Erythroblast (primary cell): ENCODE measurements around the gene CDIP1.

ENCODE experiments used
- GATA1 ChIP-seq: IDR thresholded peaks from 2 replicates; pipeline ENCODE4 v1.6.1; 2011; ENCODE audit warnings: low read depth, mild to moderate bottlenecking, control low read depth, low read length, moderate library complexity
- POLR2A ChIP-seq: IDR thresholded peaks from 2 replicates; pipeline ENCODE4 v1.6.1; 2011; ENCODE audit warnings: mild to moderate bottlenecking, low read length

DNA sequence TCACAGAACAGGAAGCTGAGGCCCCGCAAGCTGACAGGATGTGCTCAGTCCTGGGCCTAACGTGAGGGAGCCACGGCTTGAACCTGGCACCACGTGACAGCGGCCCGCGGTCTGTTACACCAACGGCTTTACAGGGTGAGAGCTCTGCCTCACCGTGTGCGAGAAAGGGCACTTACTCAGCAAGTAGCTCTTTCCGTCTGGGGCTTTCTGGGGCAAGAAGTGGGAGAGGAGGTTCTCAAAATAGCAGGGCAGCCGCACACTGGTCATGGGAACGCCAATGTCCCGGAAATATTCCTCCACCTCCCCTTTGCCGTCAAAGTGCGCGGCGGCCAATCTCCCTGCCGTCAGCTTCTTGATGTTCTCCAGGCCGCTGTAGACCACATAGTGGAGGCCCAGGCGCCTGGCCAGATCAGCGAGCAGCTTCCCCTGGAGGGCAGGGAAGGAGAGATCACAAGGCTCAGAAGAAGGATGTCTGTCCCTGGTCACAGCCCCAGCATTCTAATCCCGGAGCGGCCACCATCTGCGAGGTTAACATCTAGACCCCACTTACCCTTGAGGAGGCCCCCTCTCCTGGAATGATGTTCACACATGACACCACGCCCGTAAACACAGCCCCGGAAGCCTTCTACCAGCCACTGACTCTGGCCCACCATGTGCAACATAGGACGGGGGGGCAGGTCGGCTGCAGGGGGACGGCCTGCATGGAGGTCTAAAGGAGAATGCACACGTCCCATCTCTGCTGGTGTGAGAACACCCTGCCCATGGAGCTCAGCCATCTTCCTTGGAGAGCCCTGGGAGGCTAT is 72.4 kb downstream of the CDIP1 start:
- TF ChIP-seq POLR2A (peak; percentile 5), GATA1 (no peak)
